Loucy (cell line): Measurements from ENCODE around the gene LAMB1.

Experiments
- H2AFZ ChIP-seq: fragments of 200-600 bp; sonication (generic); 2 replicates; pipeline ENCODE4 v1.6.0; 2016; ENCODE audit warnings: antibody characterized with exemption, mild to moderate bottlenecking, low read length, moderate library complexity
- H3F3A ChIP-seq: fragments of 200-600 bp; 2 replicates; pipeline ENCODE4 v1.6.0; 2016; ENCODE audit warnings: antibody characterized with exemption, low read depth, mild to moderate bottlenecking
- H3K27me3 ChIP-seq: fragments of 200-600 bp; sonication (generic); 2 replicates; pipeline ENCODE4 v1.6.1; 2014; ENCODE audit warnings: low read length, mild to moderate bottlenecking; ENCODE audit not compliant: insufficient read depth, poor library complexity, severe bottlenecking
- H3K36me3 ChIP-seq: fragments of 200-600 bp; sonication (generic); 2 replicates; pipeline ENCODE4 v1.6.1; 2016; ENCODE audit warnings: low read length; ENCODE audit not compliant: insufficient read depth
- H3K4me1 ChIP-seq: fragments of 200-600 bp; sonication (generic); 2 replicates; pipeline ENCODE4 v1.5.1; 2014; ENCODE audit warnings: low read length, mild to moderate bottlenecking; ENCODE audit not compliant: insufficient read depth, poor library complexity, severe bottlenecking
- H3K4me2 ChIP-seq: fragments of 200-600 bp; sonication (generic); 2 replicates; pipeline ENCODE4 v1.6.0; 2014; ENCODE audit warnings: antibody characterized with exemption, low read length, low read depth, mild to moderate bottlenecking; ENCODE audit not compliant: poor library complexity, severe bottlenecking
- H3K4me3 ChIP-seq: fragments of 200-600 bp; sonication (generic); 2 replicates; pipeline ENCODE4 v1.5.1; 2014; ENCODE audit warnings: low read length, mild to moderate bottlenecking, mixed read lengths; ENCODE audit not compliant: poor library complexity, severe bottlenecking
- H3K79me2 ChIP-seq: fragments of 200-600 bp; sonication (generic); 2 replicates; pipeline ENCODE4 v1.6.1; 2014; ENCODE audit warnings: low read length; ENCODE audit not compliant: insufficient read depth
- H3K9ac ChIP-seq: fragments of 200-600 bp; sonication (generic); 2 replicates; pipeline ENCODE4 v1.6.0; 2014; ENCODE audit warnings: mild to moderate bottlenecking, low read depth, low read length, moderate library complexity; ENCODE audit not compliant: poor library complexity, severe bottlenecking
- H3K9me2 ChIP-seq: fragments of 200-600 bp; sonication (generic); replicated peaks from 2 replicates; pipeline ENCODE4 v1.6.1; 2016; ENCODE audit warnings: low read depth, low read length, mixed read lengths
- H3K9me3 ChIP-seq: fragments of 200-600 bp; sonication (generic); 2 replicates; pipeline ENCODE4 v1.6.1; 2014; ENCODE audit warnings: mild to moderate bottlenecking, antibody characterized with exemption, low read length, low read depth; ENCODE audit not compliant: insufficient read depth
- H4K20me1 ChIP-seq: fragments of 200-600 bp; sonication (generic); 2 replicates; pipeline ENCODE4 v1.6.0; 2014; ENCODE audit warnings: antibody characterized with exemption, low read length, mild to moderate bottlenecking; ENCODE audit not compliant: insufficient read depth, poor library complexity, severe bottlenecking
- CTCF ChIP-seq: fragments of 200-600 bp; sonication (generic); conservative IDR thresholded peaks from 2 replicates; pipeline ENCODE4 v1.5.1; 2014; ENCODE audit warnings: mild to moderate bottlenecking, antibody characterized with exemption, low read length
- EZH2phosphoT487 ChIP-seq: fragments of 200-600 bp; IDR thresholded peaks from 2 replicates; pipeline ENCODE4 v1.6.1; 2018; ENCODE audit warnings: antibody characterized with exemption, mild to moderate bottlenecking, moderate library complexity, borderline replicate concordance

LAMB1 gene

GRCh38 chr7:108028111-108028510 is 25.1 kb upstream of the LAMB1 start:
- Histone ChIP-seq H3K9me3 (no peaks in the 10 kb centered on the region), H4K20me1 (no peaks in the 10 kb centered on the region), H3K36me3 (no peaks in the 10 kb centered on the region), H3K9me2 (no peaks in the 10 kb centered on the region), H3K9ac (no peak overlapping the region), H2AFZ (no peak overlapping the region), H3K4me1 (no peaks in the 10 kb centered on the region), H3F3A (no peaks in the 10 kb centered on the region), H3K27me3 (no peaks in the 10 kb centered on the region), H3K4me3 (no peak overlapping the region), H3K4me2 (no peak overlapping the region), H3K79me2 (no peaks in the 10 kb centered on the region)
- no peak for TF ChIP-seq EZH2phosphoT487
- TF ChIP-seq CTCF, result no peak

- Histone ChIP-seq H3K4me2 (no peak overlapping the region), H4K20me1 (no peaks in the 10 kb centered on the region), H3F3A (no peaks in the 10 kb centered on the region), H3K27me3 (no peaks in the 10 kb centered on the region), H3K9me2 (no peaks in the 10 kb centered on the region), H3K9ac (no peak overlapping the region), H3K4me1 (no peaks in the 10 kb centered on the region), H3K9me3 (no peaks in the 10 kb centered on the region), H2AFZ (no peak overlapping the region), H3K36me3 (no peaks in the 10 kb centered on the region), H3K4me3 (no peak overlapping the region), H3K79me2 (no peaks in the 10 kb centered on the region)
- no peak for TF ChIP-seq CTCF
- no peak for TF ChIP-seq EZH2phosphoT487
Observed at GRCh38 chr7:108027239-108027638, 24.3 kb upstream of the LAMB1 start.

- no peaks in the 10 kb centered on the region for H3F3A ChIP-seq
- no peaks in the 10 kb centered on the region for H3K9me2 ChIP-seq
- H3K9me3 ChIP-seq, result no peaks in the 10 kb centered on the region
- no peak overlapping the region for H2AFZ ChIP-seq
- H3K79me2 ChIP-seq, result no peaks in the 10 kb centered on the region
- no peaks in the 10 kb centered on the region for H3K4me1 ChIP-seq
- no peaks in the 10 kb centered on the region for H4K20me1 ChIP-seq
- no peak overlapping the region for H3K4me3 ChIP-seq
- no peak overlapping the region for H3K9ac ChIP-seq
- H3K4me2 ChIP-seq, result no peak overlapping the region
- no peak for TF ChIP-seq EZH2phosphoT487
- TF ChIP-seq CTCF, result no peak
- H3K36me3 ChIP-seq, result no peaks in the 10 kb centered on the region
- no peaks in the 10 kb centered on the region for H3K27me3 ChIP-seq
Observed at GRCh38 chr7:108026647-108027046, 23.7 kb upstream of the LAMB1 start.
